H9 (cell line): ENCODE data around the gene HAPLN1. TPM values are rescaled to one million over a fixed set of nuclear protein-coding genes. Genes with fewer than 3 reads are reported as not detected.

Experiments
- DNase-seq: peaks from one replicate; pipeline ENCODE4 v3.0.0-alpha.2; 2017
- H2AFZ ChIP-seq: one replicate; pipeline ENCODE4 v1.6.1; 2013; ENCODE audit warnings: mild to moderate bottlenecking, low read length, control low read depth, moderate library complexity
- H2AK5ac ChIP-seq: 2 replicates; pipeline ENCODE4 v1.6.1; 2013; ENCODE audit warnings: low read length, control low read depth, mixed read lengths; ENCODE audit not compliant: insufficient read length
- H2BK120ac ChIP-seq: one replicate; pipeline ENCODE4 v1.6.1; 2013; ENCODE audit warnings: low read depth, mild to moderate bottlenecking, low read length, control low read depth, inconsistent platforms; ENCODE audit not compliant: poor library complexity, severe bottlenecking
- H2BK12ac ChIP-seq: 2 replicates; pipeline ENCODE4 v1.6.1; 2013; ENCODE audit warnings: low read length, control low read depth, mixed read lengths, low read depth; ENCODE audit not compliant: insufficient read length
- H2BK15ac ChIP-seq: 2 replicates; pipeline ENCODE4 v1.6.1; 2013; ENCODE audit warnings: low read depth, low read length, control low read depth
- H2BK20ac ChIP-seq: one replicate; pipeline ENCODE4 v1.6.1; 2013; ENCODE audit warnings: low read depth, mild to moderate bottlenecking, low read length, control low read depth, inconsistent platforms; ENCODE audit not compliant: poor library complexity, severe bottlenecking
- H2BK5ac ChIP-seq: 2 replicates; pipeline ENCODE4 v1.6.1; 2013; ENCODE audit warnings: low read length, control low read depth, mixed read lengths; ENCODE audit not compliant: insufficient read length
- H3K14ac ChIP-seq: 2 replicates; pipeline ENCODE4 v1.6.1; 2013; ENCODE audit warnings: low read length, control low read depth; ENCODE audit not compliant: insufficient read depth
- H3K18ac ChIP-seq: 2 replicates; pipeline ENCODE4 v1.6.1; 2013; ENCODE audit warnings: low read depth, mild to moderate bottlenecking, mixed read lengths, low read length, control low read depth; ENCODE audit not compliant: insufficient read length
- H3K23ac ChIP-seq: 2 replicates; pipeline ENCODE4 v1.6.1; 2013; ENCODE audit warnings: low read length, control low read depth, mixed read lengths, low read depth; ENCODE audit not compliant: insufficient read length
- H3K23me2 ChIP-seq: 2 replicates; pipeline ENCODE4 v1.6.1; 2013; ENCODE audit warnings: low read depth, mild to moderate bottlenecking, mixed read lengths, low read length, control low read depth; ENCODE audit not compliant: insufficient read length, poor library complexity, severe bottlenecking
- H3K27ac ChIP-seq: 2 replicates; pipeline ENCODE4 v1.5.1; 2013; ENCODE audit warnings: low read length, control low read depth, mixed read lengths, low read depth; ENCODE audit not compliant: insufficient read length
- H3K27me3 ChIP-seq: 2 replicates; pipeline ENCODE4 v1.6.1; 2013; ENCODE audit warnings: low read length, control low read depth, inconsistent platforms; ENCODE audit not compliant: insufficient read depth
- H3K4ac ChIP-seq: 2 replicates; pipeline ENCODE4 v1.6.1; 2013; ENCODE audit warnings: low read depth, mild to moderate bottlenecking, control low read depth, inconsistent platforms, low read length, moderate library complexity
- H3K4me1 ChIP-seq: 2 replicates; pipeline ENCODE4 v1.6.1; 2013; ENCODE audit warnings: low read length, control low read depth, inconsistent platforms; ENCODE audit not compliant: insufficient read depth
- H3K4me2 ChIP-seq: 2 replicates; pipeline ENCODE4 v1.6.1; 2013; ENCODE audit warnings: low read length, control low read depth, mixed read lengths; ENCODE audit not compliant: insufficient read length, insufficient read depth
- H3K56ac ChIP-seq: 2 replicates; pipeline ENCODE4 v1.6.1; 2013; ENCODE audit warnings: low read depth, mild to moderate bottlenecking, mixed read lengths, low read length, control low read depth; ENCODE audit not compliant: insufficient read length
- H3K79me1 ChIP-seq: 2 replicates; pipeline ENCODE4 v1.6.1; 2013; ENCODE audit warnings: low read depth, mild to moderate bottlenecking, moderate library complexity, low read length, control low read depth, inconsistent platforms; ENCODE audit not compliant: insufficient read depth, poor library complexity, severe bottlenecking
- H3K79me2 ChIP-seq: 2 replicates; pipeline ENCODE4 v1.6.1; 2013; ENCODE audit warnings: low read length, control low read depth, inconsistent platforms; ENCODE audit not compliant: insufficient read depth
- H3K9ac ChIP-seq: 2 replicates; pipeline ENCODE4 v1.6.1; 2013; ENCODE audit warnings: low read length, control low read depth, mixed read lengths; ENCODE audit not compliant: insufficient read length; ENCODE audit errors: extremely low read depth
- H3K9me3 ChIP-seq: one replicate; pipeline ENCODE4 v1.6.1; 2013; ENCODE audit warnings: low read depth, low read length, inconsistent platforms; ENCODE audit not compliant: control insufficient read depth
- H3T11ph ChIP-seq: one replicate; pipeline ENCODE4 v1.6.1; 2013; ENCODE audit warnings: mild to moderate bottlenecking, low read length, control low read depth, inconsistent platforms
- H4K20me1 ChIP-seq: one replicate; pipeline ENCODE4 v1.6.1; 2013; ENCODE audit not compliant: control insufficient read depth, insufficient read length, insufficient read depth
- H4K5ac ChIP-seq: 2 replicates; pipeline ENCODE4 v1.6.1; 2013; ENCODE audit warnings: low read depth, mild to moderate bottlenecking, mixed read lengths, low read length, control low read depth; ENCODE audit not compliant: insufficient read length
- H4K8ac ChIP-seq: replicated peaks from 2 replicates; pipeline ENCODE4 v1.6.1; 2013; ENCODE audit warnings: low read length, control low read depth, mixed read lengths, low read depth; ENCODE audit not compliant: insufficient read length
- H4K91ac ChIP-seq: 2 replicates; pipeline ENCODE4 v1.6.1; 2013; ENCODE audit warnings: low read depth, mild to moderate bottlenecking, moderate library complexity, mixed read lengths, low read length, control low read depth; ENCODE audit not compliant: insufficient read length
- H3K27ac Mint-ChIP-seq, 3 experiments: 2 replicates in 2 of 3; 3 replicates in 1 of 3; pipeline ENCODE4 v1.8.0; 2020 to 2021; ENCODE audit warnings: mixed read lengths in 3 of 3, mild to moderate bottlenecking in 1 of 3, moderate library complexity in 1 of 3
- H3K27me3 Mint-ChIP-seq: 2 replicates; pipeline ENCODE4 v1.8.0; 2021; ENCODE audit warnings: low read depth, mild to moderate bottlenecking, moderate library complexity, mixed read lengths
- H3K36me3 Mint-ChIP-seq, 3 experiments: 2 replicates in 2 of 3; 3 replicates in 1 of 3; pipeline ENCODE4 v1.8.0; 2020 to 2021; ENCODE audit warnings: low read depth in 3 of 3, mixed read lengths in 3 of 3; ENCODE audit not compliant: insufficient read depth in 1 of 3
- H3K4me1 Mint-ChIP-seq, 2 experiments: 2 replicates each; pipeline ENCODE4 v1.8.0; 2020; ENCODE audit warnings: mixed read lengths in 2 of 2
- H3K4me3 Mint-ChIP-seq, 2 experiments: 2 replicates in 1 of 2; 3 replicates in 1 of 2; pipeline ENCODE4 v1.8.0; 2020 to 2021; ENCODE audit warnings: mild to moderate bottlenecking in 2 of 2, mixed read lengths in 2 of 2, moderate library complexity in 1 of 2
- H3K9me3 Mint-ChIP-seq, 2 experiments: 2 replicates in 1 of 2; 3 replicates in 1 of 2; pipeline ENCODE4 v1.8.0; 2020; ENCODE audit warnings: mild to moderate bottlenecking in 2 of 2, mixed read lengths in 2 of 2, moderate library complexity in 1 of 2
- CTCF ChIP-seq: fragments of 200-600 bp; sonication (generic); conservative IDR thresholded peaks from 3 replicates; pipeline ENCODE4 v1.8.0; 2021; ENCODE audit warnings: antibody characterized with exemption, mild to moderate bottlenecking
- WGBS: extraction: QIAGEN DNeasy Blood & Tissue Kit; methylation state at CpG from one replicate; pipeline ENCODE4 v1.1.7; 2013; ENCODE audit warnings: missing lambda C conversion rate, low lambda C conversion rate, mixed read lengths; ENCODE audit not compliant: insufficient read length; ENCODE audit errors: extremely low coverage; 5-methylcytosine and 5-hydroxymethylcytosine counted together
- total RNA-seq: library from RNA; stranded (reverse); gene quantifications from 2 replicates; pipeline ENCODE4 v1.2.1, GENCODE V29; 2021

Gene HAPLN1
- total RNA-seq, 1 experiment from 2014 or later: 0.22 TPM

GRCh38 chr5:83741571-83741970 lies 20.9 kb upstream of the HAPLN1 start:
- Mint-ChIP-seq H3K27me3 (no peaks in the 10 kb centered on the region), H3K36me3 (peaks cover 0 to 3% (median 0%) of the 10 kb centered on the region in 3 experiments; a peak in 1 of 7 replicates), H3K9me3 (no peaks in the 10 kb centered on the region), H3K27ac (no peak overlapping the region), H3K4me3 (no peak overlapping the region), H3K4me1 (no peaks in the 10 kb centered on the region)
- Histone ChIP-seq H3K4me2 (no peak overlapping the region), H3K14ac (no peak overlapping the region), H2AK5ac (no peak overlapping the region), H2BK20ac (no peak overlapping the region), H3K27ac (no peak overlapping the region), H3T11ph (no peak overlapping the region), H2BK120ac (no peak overlapping the region), H4K20me1 (no peaks in the 10 kb centered on the region), H4K91ac (no peak overlapping the region), H2BK5ac (no peak overlapping the region), H3K23me2 (no peaks in the 10 kb centered on the region), H3K27me3 (no peaks in the 10 kb centered on the region), H2BK12ac (no peak overlapping the region), H3K9ac (no peak overlapping the region), H3K79me2 (no peaks in the 10 kb centered on the region), H3K56ac (no peak overlapping the region), H4K8ac (no peak overlapping the region), H3K4me1 (no peaks in the 10 kb centered on the region), H2BK15ac (no peak overlapping the region), H3K4ac (no peak overlapping the region), H4K5ac (no peak overlapping the region), H3K18ac (no peak overlapping the region), H2AFZ (no peak overlapping the region), H3K9me3 (no peaks in the 10 kb centered on the region), H3K79me1 (no peaks in the 10 kb centered on the region), H3K23ac (no peak overlapping the region)
- TF ChIP-seq CTCF: no peak
- no peak for DNase-seq
- no CpG with 5 or more reads among the region's 3 CpGs for WGBS
